Measurements from ENCODE around the gene NOS1AP. TPM values are rescaled to one million over a fixed set of nuclear protein-coding genes. Genes with fewer than 3 reads are reported as not detected.

The NOS1AP gene
- total RNA-seq, 1 donor from 2014 or later: 2.0 TPM

- intact Hi-C loops (cut with DNase I): no loop called here
- H3K27ac ChIP-seq: no peak overlapping the region
- no peaks in the 10 kb centered on the region for H3K36me3 ChIP-seq
- no peaks in the 10 kb centered on the region for H3K4me1 ChIP-seq
- no peaks in the 10 kb centered on the region for H3K9me3 ChIP-seq
- TF ChIP-seq POLR2AphosphoS5 (IDR thresholded peaks at IDR 0.05; ENCODE audit: insufficient read depth in 1 of 2, low read depth in 1 of 2) (no peak), CTCF (IDR thresholded peaks at IDR 0.05) (no peak), POLR2A (IDR thresholded peaks at IDR 0.05) (no peak)
- H3K27me3 ChIP-seq: no peaks in the 10 kb centered on the region
- DNase-seq (ENCODE audit: extremely low spot score in 2 of 2): no peak
- no peak overlapping the region for H3K4me3 ChIP-seq
Measured at GRCh38 chr1:162131400-162132321, 62.2 kb downstream of the NOS1AP start.

- intact Hi-C loops (cut with DNase I): no loop called here
- H3K27ac ChIP-seq: no peak overlapping the region
- H3K4me1 ChIP-seq: no peaks in the 10 kb centered on the region
- DNase-seq (ENCODE audit: extremely low spot score in 2 of 2): no peak
- no peak overlapping the region for H3K4me3 ChIP-seq
- H3K27me3 ChIP-seq: no peaks in the 10 kb centered on the region
- no peaks in the 10 kb centered on the region for H3K36me3 ChIP-seq
- H3K9me3 ChIP-seq: no peaks in the 10 kb centered on the region
- TF ChIP-seq CTCF (IDR thresholded peaks at IDR 0.05) (no peak), POLR2A (IDR thresholded peaks at IDR 0.05) (no peak), POLR2AphosphoS5 (IDR thresholded peaks at IDR 0.05; ENCODE audit: insufficient read depth in 1 of 2, low read depth in 1 of 2) (no peak)
Measured at GRCh38 chr1:162133566-162133965, 64.1 kb downstream of the NOS1AP start.

DNA sequence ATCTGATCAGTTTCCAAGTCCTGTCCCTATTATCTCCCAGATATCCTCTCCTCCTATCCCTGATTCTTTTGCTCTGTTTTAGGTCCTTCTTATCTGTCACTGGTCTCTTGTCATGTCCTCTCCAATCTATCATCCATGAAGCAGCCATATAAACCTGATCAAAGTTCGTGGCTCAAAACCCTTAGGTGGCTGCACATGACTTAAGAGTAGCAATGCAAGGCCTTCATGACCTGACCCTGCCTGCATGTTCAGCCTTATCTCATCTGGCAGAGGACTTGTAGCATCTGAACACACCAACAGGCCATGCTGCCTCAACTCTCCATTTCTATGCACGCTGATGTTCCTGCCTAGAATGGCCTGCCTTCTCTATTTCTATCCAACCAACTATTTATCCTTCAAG is 65.2 kb downstream of the NOS1AP start:
- DNase-seq (ENCODE audit: extremely low spot score in 2 of 2): no peak
- TF ChIP-seq POLR2A (IDR thresholded peaks at IDR 0.05) (no peak), POLR2AphosphoS5 (IDR thresholded peaks at IDR 0.05; ENCODE audit: insufficient read depth in 1 of 2, low read depth in 1 of 2) (no peak), CTCF (IDR thresholded peaks at IDR 0.05) (no peak)
- Histone ChIP-seq H3K27ac (no peak overlapping the region), H3K36me3 (no peaks in the 10 kb centered on the region), H3K4me3 (no peak overlapping the region), H3K9me3 (no peaks in the 10 kb centered on the region), H3K4me1 (no peaks in the 10 kb centered on the region), H3K27me3 (no peaks in the 10 kb centered on the region)
- intact Hi-C loops (cut with DNase I): no loop called here

DNA sequence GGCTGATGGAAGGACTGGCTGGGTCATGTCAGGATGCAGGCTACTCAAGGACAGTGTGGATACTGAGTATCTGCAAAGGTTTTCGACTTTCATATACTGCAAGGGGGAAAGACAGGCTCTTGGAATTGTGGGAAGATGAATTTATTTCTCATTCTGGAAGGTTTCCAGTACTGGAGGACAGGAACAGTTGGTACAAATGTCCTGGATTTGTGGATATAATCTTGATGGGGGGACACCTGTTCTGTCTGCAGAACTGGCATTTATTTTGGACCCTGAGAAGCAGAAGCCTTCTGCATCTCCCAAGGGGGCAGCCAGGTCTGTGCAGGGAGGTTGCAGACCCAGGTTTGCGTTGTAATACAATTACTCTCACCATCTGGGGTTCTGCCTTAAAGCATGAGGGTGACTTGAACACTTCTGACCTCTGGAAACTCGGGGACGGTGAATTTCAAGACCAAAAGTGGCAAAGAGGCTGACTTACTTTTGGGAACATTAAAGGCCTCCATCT is 65.8 kb downstream of the NOS1AP start:
- no peak overlapping the region for H3K27ac ChIP-seq
- no peaks in the 10 kb centered on the region for H3K27me3 ChIP-seq
- no peaks in the 10 kb centered on the region for H3K4me1 ChIP-seq
- no peaks in the 10 kb centered on the region for H3K36me3 ChIP-seq
- no peak for DNase-seq (ENCODE audit: extremely low spot score in 2 of 2)
- no peak overlapping the region for H3K4me3 ChIP-seq
- no peaks in the 10 kb centered on the region for H3K9me3 ChIP-seq
- TF ChIP-seq CTCF (IDR thresholded peaks at IDR 0.05): no peak
- no peak for TF ChIP-seq POLR2AphosphoS5 (IDR thresholded peaks at IDR 0.05; ENCODE audit: insufficient read depth in 1 of 2, low read depth in 1 of 2)
- no peak for TF ChIP-seq POLR2A (IDR thresholded peaks at IDR 0.05)
- intact Hi-C loops (cut with DNase I): no loop called here

DNA sequence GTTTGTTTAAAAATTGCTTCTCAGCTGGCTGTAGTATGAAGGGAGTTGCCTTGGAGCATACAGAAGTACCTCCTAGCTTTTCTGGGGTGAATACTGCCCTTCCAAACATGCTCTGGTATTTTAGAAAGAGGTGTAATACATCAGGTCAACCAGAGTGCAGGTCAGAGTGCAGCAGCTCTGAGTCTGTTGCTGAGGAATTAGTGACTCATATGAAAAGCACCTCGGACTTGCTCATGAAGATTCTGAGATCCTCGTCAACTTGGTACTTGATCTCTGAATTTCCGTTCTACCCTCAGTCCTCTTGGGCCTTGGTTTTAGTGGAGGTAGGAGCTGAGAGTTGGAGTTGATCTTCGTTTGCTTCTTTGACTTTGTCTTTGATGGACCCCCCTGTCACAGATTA is 67.3 kb downstream of the NOS1AP start:
- Histone ChIP-seq H3K36me3 (no peaks in the 10 kb centered on the region), H3K27ac (no peak overlapping the region), H3K27me3 (no peaks in the 10 kb centered on the region), H3K4me1 (no peaks in the 10 kb centered on the region), H3K4me3 (no peak overlapping the region), H3K9me3 (no peaks in the 10 kb centered on the region)
- no peak for TF ChIP-seq POLR2A (IDR thresholded peaks at IDR 0.05)
- TF ChIP-seq CTCF (IDR thresholded peaks at IDR 0.05): no peak
- TF ChIP-seq POLR2AphosphoS5 (IDR thresholded peaks at IDR 0.05; ENCODE audit: insufficient read depth in 1 of 2, low read depth in 1 of 2): no peak
- no peak for DNase-seq (ENCODE audit: extremely low spot score in 2 of 2)
- intact Hi-C loops (cut with DNase I): no loop called here

Data from vagina (tissue), 2 donors.